Measurements from ENCODE around the gene ARIH1. TPM values are rescaled to one million over a fixed set of nuclear protein-coding genes. Genes with fewer than 3 reads are reported as not detected.
A peak's percentile ranks its signal among the peaks of the same experiment; 100 is the strongest.
"Not testable (repeated sequence)": the region's sequence is repeated elsewhere in the genome, so short reads cannot be mapped to it uniquely, and the experiment has no call there.

ARIH1 gene
- 16.8 and 67.4 TPM in 2 replicates for total RNA-seq

- peak; percentile 90 for DNase-seq (ENCODE audit: low read depth)
Observed at GRCh38 chr15:72473614-72474465, at the start of gene ARIH1. ARIH1 (plus strand) TSS chr15:72474330; CDS start chr15:72474640, 310 bp downstream.

GRCh38 chr15:72426753-72427152 lies 47.4 kb upstream of the ARIH1 start:
- no peak for DNase-seq (ENCODE audit: low read depth)

GRCh38 chr15:72437650-72438316 lies 36.3 kb upstream of the ARIH1 start:
- no peak for DNase-seq (ENCODE audit: low read depth)

GRCh38 chr15:72442848-72443247 lies 31.3 kb upstream of the ARIH1 start:
- not testable (repeated sequence) for DNase-seq (ENCODE audit: low read depth)

- no peak for DNase-seq (ENCODE audit: low read depth)
Observed at GRCh38 chr15:72445426-72445825, 28.7 kb upstream of the ARIH1 start.

GRCh38 chr15:72450805-72451204 lies 23.3 kb upstream of the ARIH1 start:
- DNase-seq (ENCODE audit: low read depth) = no peak

- no peak for DNase-seq (ENCODE audit: low read depth)
Observed at GRCh38 chr15:72451224-72451623, 22.9 kb upstream of the ARIH1 start.

GRCh38 chr15:72456684-72457083 lies 17.4 kb upstream of the ARIH1 start:
- DNase-seq (ENCODE audit: low read depth) = no peak

GRCh38 chr15:72460402-72460801 lies 13.7 kb upstream of the ARIH1 start:
- no peak for DNase-seq (ENCODE audit: low read depth)

- DNase-seq (ENCODE audit: low read depth) = no peak
Observed at GRCh38 chr15:72463702-72464101, 10.4 kb upstream of the ARIH1 start.

GRCh38 chr15:72464251-72464650 lies 9.9 kb upstream of the ARIH1 start:
- no peak for DNase-seq (ENCODE audit: low read depth)

- DNase-seq (ENCODE audit: low read depth) = no peak
Observed at GRCh38 chr15:72468103-72468502, 6.0 kb upstream of the ARIH1 start.

- peak; percentile 40 for DNase-seq (ENCODE audit: low read depth)
Observed at GRCh38 chr15:72472992-72473610, 1.0 kb upstream of the ARIH1 start.

GRCh38 chr15:72474466-72474911 lies 359 bp downstream of the ARIH1 start:
- no peak for DNase-seq (ENCODE audit: low read depth)

GRCh38 chr15:72474912-72475628 lies 940 bp downstream of the ARIH1 start:
- DNase-seq (ENCODE audit: low read depth) = peak; percentile 70

GRCh38 chr15:72475674-72476073 lies 1.5 kb downstream of the ARIH1 start:
- no peak for DNase-seq (ENCODE audit: low read depth)

GRCh38 chr15:72476330-72476729 lies 2.2 kb downstream of the ARIH1 start:
- not testable (repeated sequence) for DNase-seq (ENCODE audit: low read depth)

- no peak for DNase-seq (ENCODE audit: low read depth)
Observed at GRCh38 chr15:72481015-72481659, 7.0 kb downstream of the ARIH1 start.

GRCh38 chr15:72482275-72482674 lies 8.1 kb downstream of the ARIH1 start:
- DNase-seq (ENCODE audit: low read depth) = no peak

GRCh38 chr15:72483279-72483678 lies 9.1 kb downstream of the ARIH1 start:
- no peak for DNase-seq (ENCODE audit: low read depth)

GRCh38 chr15:72486144-72486543 lies 12.0 kb downstream of the ARIH1 start:
- DNase-seq (ENCODE audit: low read depth) = no peak
